HG03097 (cell line): ENCODE data around the gene C2CD2.

Source experiments
- ATAC-seq: cut with Tn5 transposase; IDR thresholded peaks from one replicate; pipeline ENCODE4 v1.9.1; 2021; ENCODE audit not compliant: unreplicated experiment, low FRiP score

The C2CD2 gene

DNA sequence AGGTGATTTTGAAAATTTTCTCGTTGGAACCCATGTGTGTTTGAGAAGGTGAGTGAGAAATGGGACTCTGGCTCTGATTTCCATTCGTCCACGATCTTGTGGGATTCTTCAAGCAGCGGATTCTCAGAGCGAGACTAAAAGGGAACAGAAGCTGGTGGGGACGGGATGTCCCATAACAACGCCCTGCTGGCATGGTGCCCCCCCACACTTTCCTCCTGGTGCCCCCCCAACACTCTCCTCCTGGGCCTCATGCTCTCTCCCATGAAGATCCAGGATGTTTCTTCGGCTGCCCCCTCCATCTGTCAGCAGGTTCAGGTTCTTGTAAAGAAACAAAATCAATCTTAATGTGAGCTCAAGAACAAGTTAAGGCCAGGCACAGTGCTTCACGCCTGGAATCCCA lies 103.7 kb downstream of the C2CD2 start:
- no peak for ATAC-seq

DNA sequence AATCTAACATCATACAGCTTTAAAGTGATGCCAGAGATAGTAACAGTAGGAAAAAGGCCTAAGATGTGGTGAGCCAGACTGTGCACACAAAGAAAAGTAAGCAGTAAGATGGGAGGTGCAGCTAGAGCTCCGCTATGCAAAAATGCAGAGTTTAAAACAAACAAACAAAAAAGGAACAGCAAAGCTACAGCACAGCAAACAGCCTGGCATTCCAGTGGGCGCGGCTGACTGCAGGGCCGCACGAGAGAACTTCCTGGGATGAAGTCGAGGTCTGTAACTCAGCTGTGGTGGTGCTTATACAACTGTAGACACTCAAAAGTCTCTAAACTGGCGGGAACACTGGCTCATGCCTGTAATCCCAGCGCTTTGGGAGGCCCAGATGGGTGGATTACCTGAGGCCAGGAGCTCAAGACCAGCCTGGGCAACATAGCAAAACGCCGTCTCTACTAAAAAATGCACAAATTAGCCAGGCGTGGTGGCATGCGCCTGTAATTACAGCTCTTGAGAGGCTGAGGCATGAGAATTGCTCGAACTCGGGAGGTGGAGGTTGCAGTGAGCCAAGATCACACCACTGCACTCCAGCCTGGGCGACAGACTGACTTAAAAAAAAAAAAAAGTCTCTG lies 104.7 kb downstream of the C2CD2 start:
- ATAC-seq = no peak

DNA sequence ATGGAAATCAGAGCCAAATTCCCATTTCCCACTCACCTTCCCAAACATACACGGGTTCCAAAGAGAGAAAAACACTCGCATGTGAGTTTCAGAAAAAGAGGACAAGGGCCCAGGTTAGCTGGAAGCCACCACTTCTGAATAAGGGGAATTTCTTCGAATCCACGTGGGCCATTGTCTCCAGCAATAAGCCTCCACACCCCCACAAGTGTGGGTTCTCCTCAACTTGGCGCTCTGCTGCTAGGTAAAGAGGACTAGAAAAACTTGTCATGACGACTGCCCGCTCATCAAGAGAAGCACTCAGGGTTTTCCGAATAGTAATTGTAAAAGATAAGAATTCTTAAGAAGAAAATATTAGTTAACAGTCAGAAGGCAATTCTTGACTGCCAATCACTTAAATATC lies 105.3 kb downstream of the C2CD2 start:
- no peak for ATAC-seq

DNA sequence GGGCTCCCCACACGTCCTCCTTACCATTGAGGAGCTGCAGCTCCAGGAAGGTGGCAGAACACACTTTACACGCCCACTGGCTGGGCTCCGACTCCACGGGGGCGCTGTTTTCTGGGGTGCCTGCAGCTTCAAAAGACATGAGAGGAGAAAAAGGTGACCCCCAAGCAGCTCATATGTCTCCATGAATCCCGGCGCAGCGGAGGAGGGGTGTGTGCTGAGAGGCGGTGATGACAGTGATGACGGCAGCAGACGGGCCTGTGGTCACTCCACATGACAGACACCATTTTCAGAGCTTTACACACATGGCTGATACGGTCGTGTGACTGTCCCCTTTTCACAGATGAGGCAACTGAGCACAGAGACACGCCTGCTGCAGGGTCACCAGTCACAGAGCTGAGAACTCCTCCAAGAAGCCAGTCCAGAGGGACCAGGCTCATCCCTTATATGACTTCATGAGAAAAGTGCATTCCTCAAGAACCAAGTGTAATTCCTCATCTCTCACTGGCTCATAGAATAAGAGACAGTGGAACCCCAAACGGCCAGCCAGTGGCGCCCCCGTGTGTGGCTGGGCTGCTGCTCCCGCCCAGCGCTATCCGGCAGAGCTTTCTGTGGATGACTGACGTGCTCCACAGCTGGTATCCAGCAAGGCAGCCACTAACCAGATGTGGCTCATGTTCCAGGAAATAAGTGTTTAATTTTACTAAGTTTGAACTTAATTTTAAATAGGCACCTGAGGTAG lies 106.6 kb downstream of the C2CD2 start:
- ATAC-seq = no peak

DNA sequence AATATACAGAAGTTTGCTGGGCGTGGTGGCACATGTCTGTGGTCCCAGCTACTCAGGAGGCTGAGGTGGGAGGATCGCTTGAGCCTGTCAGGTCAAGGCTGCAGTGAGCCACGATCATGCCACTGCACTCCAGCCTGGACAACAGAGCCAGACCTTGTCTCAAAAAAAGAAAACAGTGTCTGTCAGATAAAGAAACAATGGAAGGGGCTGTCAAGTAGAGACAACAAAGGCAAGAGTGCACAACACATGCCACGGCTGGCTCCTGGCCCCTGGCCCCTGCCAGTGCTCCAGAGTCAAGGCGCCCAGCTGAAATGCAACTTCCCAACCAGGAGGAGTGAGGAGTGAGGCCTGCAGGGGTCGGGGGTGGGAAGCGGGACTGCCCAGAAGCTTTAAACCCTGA lies 107.3 kb downstream of the C2CD2 start:
- ATAC-seq = no peak

DNA sequence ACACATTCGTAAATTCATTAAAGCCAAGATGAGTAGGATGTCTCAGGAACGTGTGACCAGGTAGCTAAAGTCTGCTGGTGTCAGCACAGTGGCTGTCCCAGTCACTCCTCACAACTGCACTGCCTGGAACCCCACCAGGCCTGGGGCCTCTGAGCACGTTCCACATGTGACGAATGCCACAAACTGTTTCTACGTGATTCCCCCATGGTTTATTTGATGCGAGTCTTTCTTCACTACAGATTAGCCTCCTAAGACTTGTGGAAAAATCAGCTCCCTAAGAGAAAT lies 107.8 kb downstream of the C2CD2 start:
- ATAC-seq = no peak

DNA sequence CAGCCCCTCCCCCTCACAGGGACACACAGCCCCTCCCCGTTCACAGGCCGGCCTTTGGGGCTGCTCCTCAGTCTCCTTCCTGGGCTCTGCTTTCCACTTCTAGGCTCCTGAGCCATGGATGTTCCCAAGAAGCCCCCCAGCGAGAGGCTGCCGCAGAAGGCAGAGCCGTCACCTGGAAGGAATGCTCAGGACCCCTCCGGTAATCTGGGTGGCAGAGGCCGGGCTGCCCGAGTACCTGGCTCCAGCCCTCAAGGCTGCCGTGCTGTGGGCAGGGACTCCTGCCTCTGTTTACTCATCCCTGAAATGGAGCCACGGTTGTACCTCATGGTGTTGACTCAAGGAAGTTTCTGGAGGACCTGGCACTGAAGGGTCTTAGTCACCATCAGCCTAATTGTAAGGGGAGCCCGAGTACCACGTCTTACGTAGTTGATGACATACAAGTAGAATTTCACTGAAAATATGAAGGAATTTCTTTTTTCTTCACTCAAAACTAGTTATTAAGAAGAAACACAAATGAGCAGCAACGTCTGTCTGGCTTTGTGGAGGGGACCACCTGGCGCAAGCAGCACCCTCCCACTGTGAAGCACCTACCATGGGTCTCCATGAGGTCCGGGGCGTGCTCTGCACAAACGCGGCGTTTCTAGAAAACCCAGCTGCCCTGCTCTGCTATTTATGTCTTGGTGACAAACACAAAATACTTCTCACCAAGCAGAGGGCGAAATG lies 108.3 kb downstream of the C2CD2 start:
- no peak for ATAC-seq

DNA sequence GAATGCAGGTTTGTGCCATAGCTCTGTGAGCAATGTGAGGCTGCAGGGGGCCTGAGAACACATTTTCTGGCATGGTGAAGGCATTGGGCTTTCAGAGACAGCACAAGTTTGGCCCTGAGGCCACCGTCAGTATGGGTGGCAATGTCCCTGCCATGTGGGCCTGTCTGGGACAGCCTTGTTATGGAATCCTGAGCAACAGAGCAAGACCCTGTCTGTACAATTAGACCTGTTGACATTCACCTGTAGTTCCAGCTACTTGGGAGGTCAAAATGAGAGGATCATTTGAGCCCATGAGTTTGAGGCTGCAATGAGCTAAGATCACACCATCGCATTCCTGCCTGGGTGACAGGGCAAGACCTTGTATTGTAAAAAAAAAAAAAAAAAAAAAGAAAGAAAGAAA lies 110.2 kb downstream of the C2CD2 start:
- no peak for ATAC-seq

DNA sequence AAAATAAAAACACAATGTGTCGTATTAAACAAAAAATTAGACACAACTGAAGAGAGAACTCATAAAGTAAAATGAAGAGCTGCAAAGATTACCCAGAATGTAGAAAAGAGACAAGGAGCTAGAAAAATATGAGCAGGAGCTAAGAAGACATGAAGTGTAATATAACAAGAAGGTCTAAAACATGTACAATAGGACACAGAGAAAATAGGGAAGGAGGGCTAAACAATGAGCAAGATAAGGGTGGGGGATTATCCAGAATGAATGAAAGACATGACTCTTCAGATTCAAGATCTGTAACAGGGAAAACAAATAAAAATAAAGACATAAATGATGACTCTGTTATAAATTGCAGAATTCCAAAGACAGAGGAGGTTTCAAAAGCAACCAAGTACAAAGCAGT lies 112.9 kb downstream of the C2CD2 start:
- no peak for ATAC-seq

DNA sequence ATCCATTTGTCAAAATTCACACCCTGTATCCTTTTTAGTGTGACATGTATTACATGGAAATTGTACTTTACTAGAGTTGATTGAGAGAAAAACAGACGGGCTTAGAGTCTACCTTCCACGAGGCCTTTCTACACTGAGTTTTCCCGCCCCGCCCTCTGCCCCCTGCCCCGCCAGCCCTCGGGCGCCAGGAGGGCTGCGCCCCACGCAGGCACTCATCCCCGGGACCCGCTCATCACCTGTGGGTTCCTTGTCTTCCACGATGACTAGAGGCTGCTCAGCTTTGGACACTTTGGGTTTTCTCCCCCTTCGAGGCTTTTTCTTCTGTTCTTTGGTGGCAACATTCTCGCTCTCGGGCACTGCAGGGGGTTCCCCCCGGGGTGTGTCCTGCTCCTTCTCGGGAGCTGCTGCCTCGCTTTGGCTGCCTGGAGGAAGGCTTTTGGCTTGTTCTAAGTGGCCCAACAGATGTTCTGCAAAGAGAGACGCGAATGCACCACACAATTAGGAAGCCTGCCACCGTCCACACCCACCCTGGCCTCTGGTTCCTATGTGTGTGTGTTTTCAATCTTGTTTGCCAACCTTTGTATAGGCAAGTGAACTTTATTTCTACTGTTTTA lies 114.3 kb downstream of the C2CD2 start:
- ATAC-seq = no peak

DNA sequence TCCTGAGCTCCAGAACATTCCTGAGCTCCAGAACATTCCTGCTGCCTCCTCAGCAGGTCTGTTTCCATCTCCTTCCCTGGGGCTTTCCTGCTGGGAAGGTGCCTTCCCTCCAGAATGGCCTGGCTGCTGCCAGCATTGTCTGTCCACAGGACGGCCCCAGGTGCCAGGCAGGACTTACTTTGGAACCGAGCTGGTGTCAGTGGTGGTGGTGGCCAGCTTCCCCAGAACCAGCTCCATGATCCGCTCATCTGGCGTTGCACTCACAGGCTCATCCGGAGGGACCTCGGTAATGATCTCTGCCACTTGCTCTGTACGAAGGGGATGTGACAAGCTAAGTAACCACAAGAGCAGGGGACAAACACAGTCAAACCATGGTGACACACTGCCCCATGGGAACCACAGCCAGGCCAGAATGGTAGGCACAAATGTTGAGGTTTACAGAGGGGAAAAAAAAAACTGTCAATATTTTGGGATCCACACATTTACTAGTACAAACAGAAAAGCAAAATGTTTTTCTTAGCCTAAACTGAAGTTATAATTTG lies 116.0 kb downstream of the C2CD2 start:
- ATAC-seq = no peak

DNA sequence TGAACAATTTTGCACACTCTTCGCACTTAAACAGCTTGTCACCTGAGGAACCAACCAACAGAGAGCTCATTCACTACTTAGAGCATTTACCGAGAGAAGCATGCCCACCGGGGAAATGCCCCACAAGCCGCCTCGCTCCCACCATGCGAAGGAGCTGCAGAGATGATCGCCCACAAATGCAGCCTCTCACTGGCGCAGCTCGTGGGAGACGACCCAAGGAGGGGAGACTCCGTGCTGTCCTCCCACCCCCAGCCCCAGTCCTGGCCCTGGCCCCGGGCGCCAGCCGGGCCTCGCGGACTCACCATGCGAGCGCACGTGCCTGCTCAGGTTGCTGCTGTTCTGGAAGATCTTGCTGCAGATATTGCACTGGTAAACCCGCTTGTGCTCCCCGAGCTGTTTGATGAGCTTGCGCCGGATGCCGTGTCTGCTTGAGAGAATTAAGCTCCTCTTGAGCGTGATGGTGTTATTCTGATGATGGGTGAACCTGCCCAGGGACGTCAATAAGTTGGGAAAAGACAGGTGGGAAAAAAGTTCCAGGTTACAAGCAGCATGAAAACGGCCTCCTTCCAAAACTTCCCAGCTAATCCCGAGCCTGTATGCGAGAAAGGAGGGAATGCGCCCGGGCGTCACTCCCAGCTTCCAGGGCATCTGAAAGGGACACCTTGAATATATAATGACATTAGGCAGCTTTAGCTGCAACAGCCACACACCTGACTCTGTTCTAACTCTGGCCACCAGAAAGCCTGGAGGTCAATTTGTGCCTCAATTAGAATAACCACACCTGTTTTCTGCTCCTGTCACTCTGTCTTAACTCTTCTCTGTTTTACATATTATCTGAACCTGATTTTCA lies 117.4 kb downstream of the C2CD2 start:
- no peak for ATAC-seq

DNA sequence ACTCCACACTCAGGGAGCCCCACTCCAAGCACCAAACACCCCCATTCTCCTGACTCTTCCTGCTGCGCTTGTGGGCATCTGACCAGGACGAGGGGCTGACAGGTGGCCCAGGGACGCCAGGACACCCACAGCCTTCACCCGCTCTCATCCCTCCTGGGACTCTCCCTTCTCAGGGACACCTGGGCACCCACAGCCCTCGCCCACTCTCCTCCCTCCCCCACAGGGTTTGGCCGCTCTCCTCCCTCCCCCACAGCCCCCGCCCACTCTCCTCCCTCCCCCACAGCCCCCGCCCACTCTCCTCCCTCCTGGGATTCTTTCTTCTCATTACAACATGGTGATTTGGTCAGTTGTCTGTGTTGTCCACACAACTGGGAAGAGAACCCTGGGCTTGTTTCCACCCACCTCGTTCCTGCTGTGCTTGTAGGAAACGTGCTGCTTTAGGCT lies 118.1 kb downstream of the C2CD2 start:
- ATAC-seq = no peak
